Osteocyte (in vitro differentiated cells): Measurements from ENCODE around the gene CDH24. TPM values are rescaled to one million over a fixed set of nuclear protein-coding genes. Genes with fewer than 3 reads are reported as not detected.

Source experiments
- DNase-seq: peaks from one replicate; pipeline ENCODE4 v3.0.0; 2021; ENCODE audit warnings: mixed read lengths; ENCODE audit not compliant: unreplicated experiment; ENCODE audit errors: extremely low spot score
- H3K27ac Mint-ChIP-seq: one replicate; pipeline ENCODE4 v1.8.0; 2021; ENCODE audit warnings: mild to moderate bottlenecking, mixed read lengths; ENCODE audit not compliant: unreplicated experiment
- H3K27me3 Mint-ChIP-seq: one replicate; pipeline ENCODE4 v1.8.0; 2021; ENCODE audit warnings: mixed read lengths; ENCODE audit not compliant: unreplicated experiment
- H3K36me3 Mint-ChIP-seq: one replicate; pipeline ENCODE4 v1.8.0; 2021; ENCODE audit warnings: mixed read lengths; ENCODE audit not compliant: unreplicated experiment
- H3K4me1 Mint-ChIP-seq: one replicate; pipeline ENCODE4 v1.8.0; 2021; ENCODE audit warnings: mixed read lengths; ENCODE audit not compliant: unreplicated experiment
- H3K4me3 Mint-ChIP-seq: one replicate; pipeline ENCODE4 v1.8.0; 2021; ENCODE audit warnings: mild to moderate bottlenecking, moderate library complexity, mixed read lengths; ENCODE audit not compliant: unreplicated experiment
- H3K9me3 Mint-ChIP-seq: one replicate; pipeline ENCODE4 v1.8.0; 2021; ENCODE audit warnings: mixed read lengths; ENCODE audit not compliant: unreplicated experiment
- total RNA-seq: library from RNA; stranded (reverse); gene quantifications from 2 replicates; pipeline ENCODE4 v1.2.1, GENCODE V29; 2021
- TF ChIP-seq, protein P1 (sequence below): fragments of 200-600 bp; sonication (generic); IDR thresholded peaks from 2 replicates; pipeline ENCODE4 v1.5.0; 2021; ENCODE audit warnings: antibody characterized with exemption, mild to moderate bottlenecking, moderate library complexity

Gene CDH24
- total RNA-seq, 1 donor from 2014 or later: 13.3 TPM

DNA sequence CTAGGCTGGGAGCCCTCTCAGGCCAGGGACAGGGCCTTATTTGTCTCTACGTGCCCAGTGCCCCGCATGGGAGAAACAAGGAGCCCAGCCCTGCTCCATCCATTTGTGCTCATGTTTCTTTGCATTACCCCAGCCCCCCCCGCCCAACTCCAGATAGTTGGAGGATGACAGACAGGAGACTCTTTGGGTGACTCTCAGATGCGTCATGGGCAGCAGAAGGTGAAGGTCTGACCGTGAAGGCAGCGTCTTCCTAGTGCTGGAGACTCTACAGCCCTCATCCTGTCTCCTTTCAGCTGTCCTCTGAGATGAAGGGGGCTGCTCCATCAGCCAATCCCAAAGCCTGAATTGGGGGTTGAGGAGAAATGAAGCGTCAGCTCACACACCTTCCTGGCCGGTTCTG, 15.6 kb downstream of the CDH24 start:
- no peaks in the 10 kb centered on the region for H3K36me3 Mint-ChIP-seq
- TF ChIP-seq, protein P1, sequence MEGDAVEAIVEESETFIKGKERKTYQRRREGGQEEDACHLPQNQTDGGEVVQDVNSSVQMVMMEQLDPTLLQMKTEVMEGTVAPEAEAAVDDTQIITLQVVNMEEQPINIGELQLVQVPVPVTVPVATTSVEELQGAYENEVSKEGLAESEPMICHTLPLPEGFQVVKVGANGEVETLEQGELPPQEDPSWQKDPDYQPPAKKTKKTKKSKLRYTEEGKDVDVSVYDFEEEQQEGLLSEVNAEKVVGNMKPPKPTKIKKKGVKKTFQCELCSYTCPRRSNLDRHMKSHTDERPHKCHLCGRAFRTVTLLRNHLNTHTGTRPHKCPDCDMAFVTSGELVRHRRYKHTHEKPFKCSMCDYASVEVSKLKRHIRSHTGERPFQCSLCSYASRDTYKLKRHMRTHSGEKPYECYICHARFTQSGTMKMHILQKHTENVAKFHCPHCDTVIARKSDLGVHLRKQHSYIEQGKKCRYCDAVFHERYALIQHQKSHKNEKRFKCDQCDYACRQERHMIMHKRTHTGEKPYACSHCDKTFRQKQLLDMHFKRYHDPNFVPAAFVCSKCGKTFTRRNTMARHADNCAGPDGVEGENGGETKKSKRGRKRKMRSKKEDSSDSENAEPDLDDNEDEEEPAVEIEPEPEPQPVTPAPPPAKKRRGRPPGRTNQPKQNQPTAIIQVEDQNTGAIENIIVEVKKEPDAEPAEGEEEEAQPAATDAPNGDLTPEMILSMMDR: no peak

DNA sequence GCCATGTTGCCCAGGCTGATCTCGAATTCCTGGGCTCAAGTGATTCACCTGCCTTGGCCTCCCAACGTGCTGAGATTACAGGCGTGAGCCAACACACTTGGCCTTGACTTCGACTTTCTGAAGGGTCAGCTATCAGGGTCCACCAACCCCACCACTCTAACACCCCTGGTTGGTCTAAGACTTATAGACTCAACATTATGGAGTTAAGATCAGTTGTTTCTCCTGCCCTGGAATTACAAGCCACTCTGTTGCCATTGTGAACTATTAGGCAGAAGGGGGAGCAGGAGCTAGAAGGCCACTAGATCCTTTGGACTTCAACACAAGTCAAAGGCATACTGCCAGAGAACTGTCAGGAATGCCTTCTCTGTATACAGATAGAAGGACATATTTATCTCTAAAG, 17.2 kb downstream of the CDH24 start:
- TF ChIP-seq, protein P1: no peak
- Mint-ChIP-seq H3K9me3 (no peaks in the 10 kb centered on the region), H3K36me3 (no peaks in the 10 kb centered on the region), H3K27ac (no peak overlapping the region), H3K4me3 (no peak overlapping the region), H3K27me3 (no peaks in the 10 kb centered on the region), H3K4me1 (peaks cover 8% of the 10 kb centered on the region)
- no peak for DNase-seq

More for the DNA sequence above, 15.6 kb downstream of the CDH24 start:
- DNase-seq: no peak
- peaks cover 3% of the 10 kb centered on the region for H3K4me1 Mint-ChIP-seq
- H3K9me3 Mint-ChIP-seq: no peaks in the 10 kb centered on the region
- no peaks in the 10 kb centered on the region for H3K27me3 Mint-ChIP-seq
- no peak overlapping the region for H3K4me3 Mint-ChIP-seq
- no peak overlapping the region for H3K27ac Mint-ChIP-seq

DNA sequence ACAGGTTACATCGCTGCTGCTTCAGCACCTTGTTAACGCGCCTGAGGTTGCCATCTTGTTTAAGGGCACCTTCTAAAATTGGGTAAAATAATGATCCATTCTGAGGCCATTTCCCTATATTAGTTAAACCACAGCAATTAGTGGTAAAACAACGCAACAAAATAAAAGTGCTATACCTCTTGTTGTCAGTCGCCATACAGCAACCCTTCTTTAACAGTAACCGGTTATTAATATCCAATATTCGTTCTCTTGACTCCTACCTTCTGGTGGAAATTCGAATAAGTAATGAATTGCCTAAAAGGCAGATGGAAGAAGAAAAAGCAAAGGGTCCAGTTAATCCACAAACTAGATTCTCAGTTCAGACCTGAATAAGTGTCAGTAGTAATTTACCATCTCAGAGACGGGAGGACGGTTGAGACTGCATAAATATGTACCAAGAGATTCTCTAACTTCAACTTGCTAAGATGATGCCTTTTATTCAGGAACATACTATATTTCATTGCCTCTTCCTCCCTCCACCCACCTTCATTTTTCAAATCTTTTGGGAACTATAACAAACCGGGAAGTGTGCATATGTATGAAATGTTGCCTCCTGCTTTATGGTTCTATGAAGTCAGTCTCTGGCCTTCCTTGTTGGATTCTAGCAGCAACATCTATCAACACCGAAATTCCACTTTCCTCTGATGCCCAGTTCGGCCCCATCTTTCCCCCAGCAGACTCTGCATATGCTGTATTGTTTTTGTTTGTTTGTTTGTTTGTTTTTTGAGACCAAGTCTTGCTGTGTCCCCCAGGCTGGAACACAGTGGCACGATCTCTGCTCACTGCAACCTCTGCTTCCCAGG, 21.8 kb downstream of the CDH24 start:
- peaks cover 25% of the 10 kb centered on the region for H3K4me1 Mint-ChIP-seq
- TF ChIP-seq, protein P1: no peak
- H3K27me3 Mint-ChIP-seq: no peaks in the 10 kb centered on the region
- peak overlapping the region; percentile 97 for H3K27ac Mint-ChIP-seq
- peak overlapping the region; percentile 93 for H3K4me3 Mint-ChIP-seq
- DNase-seq: no peak
- peaks cover 18% of the 10 kb centered on the region for H3K36me3 Mint-ChIP-seq
- H3K9me3 Mint-ChIP-seq: no peaks in the 10 kb centered on the region

DNA sequence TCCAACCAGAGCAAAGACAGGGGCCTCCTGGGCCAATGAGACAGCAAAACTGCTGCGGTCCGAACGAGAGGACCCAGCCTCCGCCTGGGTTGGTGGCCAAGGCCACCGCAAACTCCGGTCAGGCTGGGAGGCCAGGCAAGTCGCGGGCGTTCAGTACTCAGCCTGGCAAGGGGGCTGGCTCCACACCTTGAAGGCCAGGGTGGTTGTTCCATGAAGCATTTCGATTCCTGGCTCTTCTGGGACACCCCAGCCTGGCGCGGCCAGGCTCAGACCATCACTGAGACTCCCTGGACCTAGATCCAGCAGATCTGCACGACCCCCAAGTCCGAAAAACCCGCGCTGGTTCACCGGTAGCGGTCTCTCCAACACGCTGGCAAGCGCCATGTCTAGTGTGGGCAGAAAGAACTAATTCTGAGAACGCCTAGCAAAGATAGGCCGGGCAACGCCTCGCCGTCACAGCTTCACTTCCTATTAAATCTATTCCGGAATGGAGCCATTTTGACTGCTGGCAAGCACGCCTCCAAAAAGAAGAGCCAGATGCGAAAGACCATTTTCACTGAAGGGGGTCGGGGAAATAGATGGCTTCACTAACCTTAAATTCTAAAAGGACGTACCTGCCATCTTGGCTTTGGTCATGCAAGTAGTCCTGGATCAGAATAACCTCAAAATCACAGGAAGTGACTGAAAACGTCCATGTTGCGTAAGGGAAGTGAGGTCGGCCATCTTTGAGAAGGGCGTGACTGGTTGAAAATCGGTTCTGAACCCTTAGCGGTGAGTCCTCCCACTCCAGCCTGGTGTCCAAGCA, 22.6 kb downstream of the CDH24 start, which contains the start of gene PSMB5:
Gene PSMB5 (minus strand): TSS at position 403 of the 805 bp plus-strand sequence. CDS start 19 bp downstream, at position 384.
- peak within 1 kb of the TSS; percentile 93 for H3K4me3 Mint-ChIP-seq
- peaks cover 18% of the 10 kb centered on the region for H3K36me3 Mint-ChIP-seq
- peaks cover 25% of the 10 kb centered on the region for H3K4me1 Mint-ChIP-seq
- peak; percentile 94 for DNase-seq
- TF ChIP-seq, protein P1: no peak
- peak within 1 kb of the TSS; percentile 97 for H3K27ac Mint-ChIP-seq
- H3K27me3 Mint-ChIP-seq: no peaks in the 10 kb centered on the region
- no peaks in the 10 kb centered on the region for H3K9me3 Mint-ChIP-seq
